H9 (cell line): ENCODE data around the gene CIART. TPM values are rescaled to one million over a fixed set of nuclear protein-coding genes. Genes with fewer than 3 reads are reported as not detected.

Experiments
- DNase-seq: peaks from one replicate; pipeline ENCODE4 v3.0.0-alpha.2; 2017
- H2AFZ ChIP-seq: one replicate; pipeline ENCODE4 v1.6.1; 2013; ENCODE audit warnings: mild to moderate bottlenecking, low read length, control low read depth, moderate library complexity
- H2AK5ac ChIP-seq: 2 replicates; pipeline ENCODE4 v1.6.1; 2013; ENCODE audit warnings: low read length, control low read depth, mixed read lengths; ENCODE audit not compliant: insufficient read length
- H2BK120ac ChIP-seq: one replicate; pipeline ENCODE4 v1.6.1; 2013; ENCODE audit warnings: low read depth, mild to moderate bottlenecking, low read length, control low read depth, inconsistent platforms; ENCODE audit not compliant: poor library complexity, severe bottlenecking
- H2BK12ac ChIP-seq: 2 replicates; pipeline ENCODE4 v1.6.1; 2013; ENCODE audit warnings: low read length, control low read depth, mixed read lengths, low read depth; ENCODE audit not compliant: insufficient read length
- H2BK15ac ChIP-seq: 2 replicates; pipeline ENCODE4 v1.6.1; 2013; ENCODE audit warnings: low read depth, low read length, control low read depth
- H2BK20ac ChIP-seq: one replicate; pipeline ENCODE4 v1.6.1; 2013; ENCODE audit warnings: low read depth, mild to moderate bottlenecking, low read length, control low read depth, inconsistent platforms; ENCODE audit not compliant: poor library complexity, severe bottlenecking
- H2BK5ac ChIP-seq: 2 replicates; pipeline ENCODE4 v1.6.1; 2013; ENCODE audit warnings: low read length, control low read depth, mixed read lengths; ENCODE audit not compliant: insufficient read length
- H3K14ac ChIP-seq: 2 replicates; pipeline ENCODE4 v1.6.1; 2013; ENCODE audit warnings: low read length, control low read depth; ENCODE audit not compliant: insufficient read depth
- H3K18ac ChIP-seq: 2 replicates; pipeline ENCODE4 v1.6.1; 2013; ENCODE audit warnings: low read depth, mild to moderate bottlenecking, mixed read lengths, low read length, control low read depth; ENCODE audit not compliant: insufficient read length
- H3K23ac ChIP-seq: 2 replicates; pipeline ENCODE4 v1.6.1; 2013; ENCODE audit warnings: low read length, control low read depth, mixed read lengths, low read depth; ENCODE audit not compliant: insufficient read length
- H3K23me2 ChIP-seq: 2 replicates; pipeline ENCODE4 v1.6.1; 2013; ENCODE audit warnings: low read depth, mild to moderate bottlenecking, mixed read lengths, low read length, control low read depth; ENCODE audit not compliant: insufficient read length, poor library complexity, severe bottlenecking
- H3K27ac ChIP-seq: 2 replicates; pipeline ENCODE4 v1.5.1; 2013; ENCODE audit warnings: low read length, control low read depth, mixed read lengths, low read depth; ENCODE audit not compliant: insufficient read length
- H3K27me3 ChIP-seq: 2 replicates; pipeline ENCODE4 v1.6.1; 2013; ENCODE audit warnings: low read length, control low read depth, inconsistent platforms; ENCODE audit not compliant: insufficient read depth
- H3K4ac ChIP-seq: 2 replicates; pipeline ENCODE4 v1.6.1; 2013; ENCODE audit warnings: low read depth, mild to moderate bottlenecking, control low read depth, inconsistent platforms, low read length, moderate library complexity
- H3K4me1 ChIP-seq: 2 replicates; pipeline ENCODE4 v1.6.1; 2013; ENCODE audit warnings: low read length, control low read depth, inconsistent platforms; ENCODE audit not compliant: insufficient read depth
- H3K4me2 ChIP-seq: 2 replicates; pipeline ENCODE4 v1.6.1; 2013; ENCODE audit warnings: low read length, control low read depth, mixed read lengths; ENCODE audit not compliant: insufficient read length, insufficient read depth
- H3K56ac ChIP-seq: 2 replicates; pipeline ENCODE4 v1.6.1; 2013; ENCODE audit warnings: low read depth, mild to moderate bottlenecking, mixed read lengths, low read length, control low read depth; ENCODE audit not compliant: insufficient read length
- H3K79me1 ChIP-seq: 2 replicates; pipeline ENCODE4 v1.6.1; 2013; ENCODE audit warnings: low read depth, mild to moderate bottlenecking, moderate library complexity, low read length, control low read depth, inconsistent platforms; ENCODE audit not compliant: insufficient read depth, poor library complexity, severe bottlenecking
- H3K79me2 ChIP-seq: 2 replicates; pipeline ENCODE4 v1.6.1; 2013; ENCODE audit warnings: low read length, control low read depth, inconsistent platforms; ENCODE audit not compliant: insufficient read depth
- H3K9ac ChIP-seq: 2 replicates; pipeline ENCODE4 v1.6.1; 2013; ENCODE audit warnings: low read length, control low read depth, mixed read lengths; ENCODE audit not compliant: insufficient read length; ENCODE audit errors: extremely low read depth
- H3K9me3 ChIP-seq: one replicate; pipeline ENCODE4 v1.6.1; 2013; ENCODE audit warnings: low read depth, low read length, inconsistent platforms; ENCODE audit not compliant: control insufficient read depth
- H3T11ph ChIP-seq: one replicate; pipeline ENCODE4 v1.6.1; 2013; ENCODE audit warnings: mild to moderate bottlenecking, low read length, control low read depth, inconsistent platforms
- H4K20me1 ChIP-seq: one replicate; pipeline ENCODE4 v1.6.1; 2013; ENCODE audit not compliant: control insufficient read depth, insufficient read length, insufficient read depth
- H4K5ac ChIP-seq: 2 replicates; pipeline ENCODE4 v1.6.1; 2013; ENCODE audit warnings: low read depth, mild to moderate bottlenecking, mixed read lengths, low read length, control low read depth; ENCODE audit not compliant: insufficient read length
- H4K8ac ChIP-seq: replicated peaks from 2 replicates; pipeline ENCODE4 v1.6.1; 2013; ENCODE audit warnings: low read length, control low read depth, mixed read lengths, low read depth; ENCODE audit not compliant: insufficient read length
- H4K91ac ChIP-seq: 2 replicates; pipeline ENCODE4 v1.6.1; 2013; ENCODE audit warnings: low read depth, mild to moderate bottlenecking, moderate library complexity, mixed read lengths, low read length, control low read depth; ENCODE audit not compliant: insufficient read length
- H3K27ac Mint-ChIP-seq, 3 experiments: 2 replicates in 2 of 3; 3 replicates in 1 of 3; pipeline ENCODE4 v1.8.0; 2020 to 2021; ENCODE audit warnings: mixed read lengths in 3 of 3, mild to moderate bottlenecking in 1 of 3, moderate library complexity in 1 of 3
- H3K27me3 Mint-ChIP-seq: 2 replicates; pipeline ENCODE4 v1.8.0; 2021; ENCODE audit warnings: low read depth, mild to moderate bottlenecking, moderate library complexity, mixed read lengths
- H3K36me3 Mint-ChIP-seq, 3 experiments: 2 replicates in 2 of 3; 3 replicates in 1 of 3; pipeline ENCODE4 v1.8.0; 2020 to 2021; ENCODE audit warnings: low read depth in 3 of 3, mixed read lengths in 3 of 3; ENCODE audit not compliant: insufficient read depth in 1 of 3
- H3K4me1 Mint-ChIP-seq, 2 experiments: 2 replicates each; pipeline ENCODE4 v1.8.0; 2020; ENCODE audit warnings: mixed read lengths in 2 of 2
- H3K4me3 Mint-ChIP-seq, 2 experiments: 2 replicates in 1 of 2; 3 replicates in 1 of 2; pipeline ENCODE4 v1.8.0; 2020 to 2021; ENCODE audit warnings: mild to moderate bottlenecking in 2 of 2, mixed read lengths in 2 of 2, moderate library complexity in 1 of 2
- H3K9me3 Mint-ChIP-seq, 2 experiments: 2 replicates in 1 of 2; 3 replicates in 1 of 2; pipeline ENCODE4 v1.8.0; 2020; ENCODE audit warnings: mild to moderate bottlenecking in 2 of 2, mixed read lengths in 2 of 2, moderate library complexity in 1 of 2
- WGBS: extraction: QIAGEN DNeasy Blood & Tissue Kit; methylation state at CpG from one replicate; pipeline ENCODE4 v1.1.7; 2013; ENCODE audit warnings: missing lambda C conversion rate, low lambda C conversion rate, mixed read lengths; ENCODE audit not compliant: insufficient read length; ENCODE audit errors: extremely low coverage; 5-methylcytosine and 5-hydroxymethylcytosine counted together
- total RNA-seq: library from RNA; stranded (reverse); gene quantifications from 2 replicates; pipeline ENCODE4 v1.2.1, GENCODE V29; 2021
- TF ChIP-seq, protein P1 (sequence below): fragments of 200-600 bp; sonication (generic); conservative IDR thresholded peaks from 3 replicates; pipeline ENCODE4 v1.8.0; 2021; ENCODE audit warnings: antibody characterized with exemption, mild to moderate bottlenecking

Gene CIART
- total RNA-seq, 1 experiment from 2014 or later: 15.6 TPM

GRCh38 chr1:150256198-150256553 is 26.2 kb upstream of the CIART start:
- H4K5ac ChIP-seq: no peak overlapping the region
- H3K4me1 ChIP-seq: peaks cover 8% of the 10 kb centered on the region; the same call in 1 of the 2 replicates
- no peak overlapping the region for H2BK5ac ChIP-seq
- Mint-ChIP-seq H3K4me1 (peaks cover 45 to 53% of the 10 kb centered on the region in 2 experiments), H3K9me3 (no peaks in the 10 kb centered on the region; a peak in 1 of 5 replicates), H3K4me3 (peak overlapping the region; percentile 80 to 93), H3K27me3 (no peaks in the 10 kb centered on the region), H3K27ac (peak overlapping the region; percentile 99 to 100 (median 99)), H3K36me3 (peaks cover 4 to 9% (median 6%) of the 10 kb centered on the region in 3 experiments; a peak in 5 of 7 replicates)
- H3K14ac ChIP-seq: peak overlapping the region; percentile 33; the same call in 1 of the 2 replicates
- H3K4ac ChIP-seq: no peak overlapping the region; the same call in 1 of the 2 replicates
- DNase-seq: no peak
- no peaks in the 10 kb centered on the region for H3K9me3 ChIP-seq
- H2AK5ac ChIP-seq: no peak overlapping the region
- H3K27me3 ChIP-seq: no peaks in the 10 kb centered on the region
- no peak overlapping the region for H3K23ac ChIP-seq
- peak overlapping the region; percentile 7 for H2BK120ac ChIP-seq
- H2BK20ac ChIP-seq: no peak overlapping the region
- no peak overlapping the region for H3K56ac ChIP-seq
- H3K18ac ChIP-seq: peak overlapping the region; percentile 69
- no peak overlapping the region for H3T11ph ChIP-seq
- no peak overlapping the region for H4K8ac ChIP-seq
- no CpG with 5 or more reads among the region's 1 CpG for WGBS
- TF ChIP-seq, protein P1, sequence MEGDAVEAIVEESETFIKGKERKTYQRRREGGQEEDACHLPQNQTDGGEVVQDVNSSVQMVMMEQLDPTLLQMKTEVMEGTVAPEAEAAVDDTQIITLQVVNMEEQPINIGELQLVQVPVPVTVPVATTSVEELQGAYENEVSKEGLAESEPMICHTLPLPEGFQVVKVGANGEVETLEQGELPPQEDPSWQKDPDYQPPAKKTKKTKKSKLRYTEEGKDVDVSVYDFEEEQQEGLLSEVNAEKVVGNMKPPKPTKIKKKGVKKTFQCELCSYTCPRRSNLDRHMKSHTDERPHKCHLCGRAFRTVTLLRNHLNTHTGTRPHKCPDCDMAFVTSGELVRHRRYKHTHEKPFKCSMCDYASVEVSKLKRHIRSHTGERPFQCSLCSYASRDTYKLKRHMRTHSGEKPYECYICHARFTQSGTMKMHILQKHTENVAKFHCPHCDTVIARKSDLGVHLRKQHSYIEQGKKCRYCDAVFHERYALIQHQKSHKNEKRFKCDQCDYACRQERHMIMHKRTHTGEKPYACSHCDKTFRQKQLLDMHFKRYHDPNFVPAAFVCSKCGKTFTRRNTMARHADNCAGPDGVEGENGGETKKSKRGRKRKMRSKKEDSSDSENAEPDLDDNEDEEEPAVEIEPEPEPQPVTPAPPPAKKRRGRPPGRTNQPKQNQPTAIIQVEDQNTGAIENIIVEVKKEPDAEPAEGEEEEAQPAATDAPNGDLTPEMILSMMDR: no peak
- peak overlapping the region; percentile 79 for H3K4me2 ChIP-seq
- no peaks in the 10 kb centered on the region for H4K20me1 ChIP-seq
- no peak overlapping the region for H4K91ac ChIP-seq
- no peaks in the 10 kb centered on the region for H3K79me1 ChIP-seq
- peak overlapping the region; percentile 11 for H3K27ac ChIP-seq
- peak overlapping the region; percentile 63 for H3K9ac ChIP-seq
- no peak overlapping the region for H2BK12ac ChIP-seq
- no peak overlapping the region for H2BK15ac ChIP-seq
- no peak overlapping the region for H2AFZ ChIP-seq
- H3K23me2 ChIP-seq: peaks cover 41% of the 10 kb centered on the region
- no peaks in the 10 kb centered on the region; the same call in 1 of the 2 replicates for H3K79me2 ChIP-seq
